ENCODE measurements around the gene FOXD4L6.
"Not testable (repeated sequence)": the region's sequence is repeated elsewhere in the genome, so short reads cannot be mapped to it uniquely, and the experiment has no call there.

The FOXD4L6 gene

DNA sequence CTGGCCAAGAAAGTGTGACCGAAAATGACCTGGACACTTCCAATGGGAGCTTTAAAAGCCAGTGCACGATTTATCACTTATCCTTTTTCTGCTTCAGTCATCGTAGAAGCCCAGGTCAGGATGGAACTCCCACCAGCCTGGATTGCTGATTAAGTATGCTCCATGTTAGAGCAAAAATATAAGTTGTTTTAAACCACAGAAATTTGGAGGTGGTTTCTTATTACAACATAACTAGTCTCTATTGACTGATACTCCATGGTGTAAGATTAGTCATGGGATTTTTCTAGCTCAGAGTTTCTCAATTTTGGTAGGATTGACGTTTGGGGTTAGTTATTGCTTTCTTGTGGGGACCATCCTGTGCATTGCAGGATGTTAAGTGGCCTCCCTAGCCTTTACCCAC lies 29.7 kb downstream of the FOXD4L6 start:
- not testable (repeated sequence) for DNase-seq

DNA sequence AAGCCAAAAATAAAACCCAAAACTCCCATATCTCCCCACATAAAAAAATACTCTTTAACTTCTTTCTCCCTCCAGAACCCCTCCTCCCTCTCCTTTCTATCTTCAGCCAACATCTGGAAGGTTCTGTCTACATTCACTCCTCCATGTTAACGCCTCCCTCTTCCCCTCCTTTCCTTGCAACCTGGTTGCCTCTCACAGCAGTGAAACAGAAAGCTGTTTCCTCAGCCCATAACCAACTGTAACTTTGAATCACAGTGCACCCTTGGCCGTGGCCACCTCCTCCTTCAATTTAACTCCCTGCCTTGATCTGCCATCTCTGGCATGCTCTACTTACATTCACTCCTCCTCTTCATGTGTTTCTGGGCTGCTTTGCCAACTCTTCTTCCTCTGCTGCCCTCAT lies 33.4 kb downstream of the FOXD4L6 start:
- DNase-seq = not testable (repeated sequence)

DNA sequence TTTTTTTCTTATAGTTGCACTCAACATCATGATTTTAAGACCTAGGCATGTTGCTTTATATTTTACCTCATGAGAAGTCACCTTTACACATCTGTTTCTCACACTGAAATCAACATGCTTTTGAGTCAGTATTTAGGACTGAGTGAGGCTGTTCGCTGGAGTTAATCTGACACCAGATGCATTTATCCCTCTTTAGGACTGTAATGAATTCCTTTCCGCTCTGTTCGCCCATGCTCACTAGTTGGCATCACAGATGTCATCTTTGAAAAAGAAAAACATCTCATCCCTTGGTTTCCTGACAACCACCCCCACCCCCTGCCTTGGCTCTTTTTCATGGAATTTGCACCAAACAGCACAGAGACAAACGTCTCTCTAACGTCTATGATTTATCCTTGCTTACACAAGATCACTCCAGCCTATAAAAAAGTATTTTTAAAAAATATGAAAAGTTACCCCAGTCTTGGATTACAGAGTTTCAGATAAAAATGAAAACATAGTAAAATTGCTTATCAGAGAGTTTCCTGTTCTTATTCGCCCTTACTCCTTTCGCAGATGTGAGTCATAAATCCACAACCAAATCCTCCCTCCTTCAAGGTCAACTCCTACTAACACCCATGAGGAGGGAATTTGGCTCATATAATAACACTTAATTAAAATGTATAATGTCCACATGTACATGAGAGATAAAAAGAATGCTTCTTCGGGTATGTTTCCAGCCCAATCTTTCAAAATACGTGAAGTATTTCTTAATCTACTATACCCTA lies 34.3 kb downstream of the FOXD4L6 start:
- not testable (repeated sequence) for DNase-seq

DNA sequence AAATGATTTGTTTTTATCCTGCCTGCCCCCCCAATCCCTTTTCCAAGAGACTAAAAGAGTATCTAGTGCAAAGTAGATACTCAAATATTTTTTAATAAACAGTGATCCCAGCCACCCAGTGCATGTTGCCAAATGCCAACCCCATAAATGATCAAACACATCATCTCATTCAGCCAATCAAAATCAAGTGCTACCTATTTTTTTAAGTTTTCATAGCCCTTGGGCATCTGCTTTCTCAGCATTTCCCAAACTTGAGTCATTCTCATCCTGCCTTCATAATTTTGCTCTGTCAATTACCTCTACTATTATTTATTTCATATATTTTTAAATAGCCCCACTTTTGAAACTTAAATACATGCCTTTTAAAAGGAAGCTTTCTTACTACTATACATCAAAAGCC lies 37.6 kb downstream of the FOXD4L6 start:
- DNase-seq = not testable (repeated sequence)

DNA sequence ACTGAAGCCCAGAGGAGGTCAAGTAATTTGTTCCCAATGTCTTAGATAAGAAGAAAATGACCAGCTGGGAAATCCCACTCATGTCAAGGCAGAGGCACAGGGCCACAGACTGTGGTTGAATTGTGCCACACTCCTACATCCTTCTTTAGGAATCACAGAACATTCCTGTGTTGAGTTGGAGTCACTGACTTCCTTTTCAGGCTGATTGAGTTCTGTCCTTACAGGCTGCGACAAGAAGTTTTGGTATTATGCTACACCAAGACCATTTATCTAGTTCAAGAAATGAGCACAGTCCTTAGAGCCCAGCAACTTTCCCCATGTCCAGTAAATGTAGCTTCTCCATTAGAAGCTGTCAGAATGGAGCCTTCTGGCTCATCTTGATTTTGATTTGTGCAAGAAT lies 38.1 kb downstream of the FOXD4L6 start:
- DNase-seq = not testable (repeated sequence)

DNA sequence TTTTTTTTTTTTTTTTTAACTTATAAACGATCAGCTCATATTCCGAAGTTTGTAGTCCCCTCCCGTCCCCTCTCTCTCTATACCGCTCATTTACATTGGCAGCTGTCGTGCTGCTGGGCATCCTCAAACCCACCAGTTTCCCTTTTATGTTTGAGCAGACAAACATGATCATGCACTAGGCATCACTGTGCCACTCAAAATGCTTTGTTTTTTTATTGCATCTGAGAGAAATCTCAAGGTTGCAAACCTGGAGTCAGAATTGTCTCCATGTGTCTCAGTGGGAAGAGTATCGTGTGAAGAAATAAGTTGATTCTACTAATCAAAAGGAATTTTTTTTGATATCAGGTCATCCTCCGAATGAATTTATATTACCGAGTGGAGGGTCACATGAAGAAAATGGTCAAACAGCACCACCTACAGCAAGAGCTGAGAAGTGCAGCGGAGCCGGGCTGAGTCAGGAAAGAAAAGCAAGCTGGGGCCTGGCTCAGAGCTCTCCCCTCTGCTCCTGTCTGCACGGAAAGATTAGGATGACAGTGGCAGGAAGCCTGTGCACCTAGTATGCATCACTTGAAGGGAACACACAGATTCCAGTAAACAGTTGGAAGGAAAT lies 39.9 kb downstream of the FOXD4L6 start:
- DNase-seq = not testable (repeated sequence)

DNA sequence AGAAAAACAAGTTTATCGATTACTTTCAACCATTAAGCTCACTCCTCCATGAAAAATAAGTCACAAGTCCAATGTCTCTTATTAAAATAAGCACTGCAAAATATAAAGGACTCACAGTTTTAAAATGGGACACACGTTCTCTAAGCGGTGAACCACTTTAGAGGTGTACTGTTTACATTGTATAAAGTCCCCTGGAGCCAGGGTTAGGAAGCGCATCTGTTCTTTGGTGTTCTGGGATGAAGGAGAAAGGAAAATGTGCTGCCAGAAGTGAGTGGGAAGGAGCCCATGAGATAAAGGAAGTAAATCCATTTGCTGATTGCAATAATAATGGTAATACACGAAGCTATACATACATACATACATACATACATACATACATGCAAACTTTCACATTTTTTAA lies 40.6 kb downstream of the FOXD4L6 start:
- DNase-seq = not testable (repeated sequence)

DNA sequence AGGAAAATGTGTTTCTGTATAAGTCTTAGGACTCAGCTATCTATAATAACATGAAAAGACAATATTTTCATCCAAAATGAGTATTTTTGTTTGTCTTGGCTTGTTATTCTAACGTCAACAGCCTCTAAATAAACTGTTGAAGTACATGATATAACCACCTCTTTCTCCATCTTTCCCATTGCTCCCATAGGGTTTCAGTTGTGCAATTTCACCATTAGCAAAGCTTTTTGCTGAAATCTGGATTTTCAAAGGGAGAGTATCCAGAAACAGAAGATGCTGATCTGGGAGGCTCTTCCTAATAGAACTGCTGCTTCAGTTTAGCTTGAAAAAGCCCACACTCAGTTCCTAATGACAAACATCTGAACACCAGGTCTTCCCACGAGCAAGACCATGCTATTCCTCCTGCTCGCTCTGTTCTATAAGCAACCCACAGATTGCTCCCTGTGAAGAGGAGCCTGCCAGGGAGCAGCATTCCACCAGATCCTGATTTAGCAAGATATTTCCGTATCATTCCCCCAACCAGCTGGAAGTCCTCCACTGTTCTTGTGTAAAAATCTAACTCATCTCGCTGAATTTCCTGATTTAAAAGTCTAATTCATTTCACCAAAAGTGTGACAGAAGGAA lies 41.2 kb downstream of the FOXD4L6 start:
- DNase-seq = not testable (repeated sequence)

DNA sequence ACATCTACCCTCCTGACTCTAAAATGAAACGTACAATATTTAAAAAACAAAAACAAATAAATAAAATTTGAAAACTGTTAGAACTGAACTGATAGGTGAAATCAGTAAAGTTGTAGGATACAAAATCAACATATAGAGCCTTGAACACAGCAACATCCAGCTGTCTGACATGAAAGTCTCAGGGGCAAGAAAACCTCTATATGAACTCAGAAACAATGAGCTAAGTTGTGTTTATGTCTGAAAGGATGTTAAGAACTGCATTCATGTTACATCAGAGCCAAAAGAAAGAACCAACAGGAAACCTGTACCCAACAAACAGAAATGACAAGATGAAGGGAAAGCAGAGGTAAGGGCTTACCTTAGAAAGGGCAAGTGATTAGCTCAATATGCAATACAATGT lies 41.8 kb downstream of the FOXD4L6 start:
- DNase-seq = not testable (repeated sequence)

DNA sequence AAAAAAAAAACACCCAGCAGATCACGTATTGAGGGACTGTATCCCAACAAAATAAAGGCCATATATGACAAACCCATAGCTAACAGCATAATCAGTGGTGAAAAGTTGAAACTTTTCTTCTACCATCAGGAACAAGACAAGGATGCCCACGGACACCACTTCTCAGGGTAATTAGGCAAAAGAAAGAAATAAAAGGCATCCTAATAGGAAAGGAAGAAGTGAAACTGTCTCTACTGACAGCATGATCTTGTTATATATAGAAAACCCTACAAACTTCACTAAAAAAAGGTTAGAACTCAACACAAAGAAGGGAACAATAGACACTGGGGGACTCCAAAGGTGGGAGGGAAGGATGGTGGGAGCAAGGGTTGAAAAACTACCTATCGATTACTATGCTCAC lies 42.3 kb downstream of the FOXD4L6 start:
- DNase-seq = not testable (repeated sequence)

DNA sequence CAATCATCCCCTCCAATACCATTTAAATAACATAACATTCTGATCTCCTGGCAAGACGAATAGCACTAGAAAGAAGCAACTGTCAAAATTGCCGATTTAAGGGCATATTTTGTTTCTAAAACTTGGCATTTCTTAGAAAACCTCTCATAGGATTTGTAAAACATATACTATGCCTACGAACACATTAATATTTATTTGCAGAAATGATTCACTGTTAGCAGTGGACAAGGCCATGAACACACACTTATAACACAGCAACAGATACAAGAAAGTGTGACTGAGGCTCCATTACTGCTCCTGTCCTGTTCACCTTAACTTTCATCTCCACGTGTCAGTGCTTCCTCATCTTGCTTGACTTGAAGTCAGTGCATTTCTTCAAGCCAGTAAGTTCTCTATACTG lies 46.1 kb downstream of the FOXD4L6 start:
- not testable (repeated sequence) for DNase-seq

DNA sequence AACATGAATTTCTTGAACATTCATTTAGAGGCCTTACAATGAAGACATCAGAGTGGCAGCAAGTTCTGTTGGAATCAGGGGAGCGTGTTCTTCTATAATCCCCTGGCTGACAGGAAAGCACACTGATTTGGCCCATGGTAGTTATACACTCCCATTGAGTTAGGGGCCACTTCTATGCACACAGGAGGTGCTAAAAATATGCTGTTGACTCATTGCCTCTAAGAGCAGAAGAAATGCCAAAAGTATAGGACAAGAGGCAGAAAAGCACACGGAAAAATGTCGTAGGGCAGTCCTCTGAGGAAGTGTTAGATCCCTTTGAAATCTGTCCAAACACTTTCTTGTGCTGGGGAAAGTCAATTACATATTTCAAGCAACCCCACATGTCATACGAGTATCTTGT lies 49.0 kb downstream of the FOXD4L6 start:
- DNase-seq = not testable (repeated sequence)

DNA sequence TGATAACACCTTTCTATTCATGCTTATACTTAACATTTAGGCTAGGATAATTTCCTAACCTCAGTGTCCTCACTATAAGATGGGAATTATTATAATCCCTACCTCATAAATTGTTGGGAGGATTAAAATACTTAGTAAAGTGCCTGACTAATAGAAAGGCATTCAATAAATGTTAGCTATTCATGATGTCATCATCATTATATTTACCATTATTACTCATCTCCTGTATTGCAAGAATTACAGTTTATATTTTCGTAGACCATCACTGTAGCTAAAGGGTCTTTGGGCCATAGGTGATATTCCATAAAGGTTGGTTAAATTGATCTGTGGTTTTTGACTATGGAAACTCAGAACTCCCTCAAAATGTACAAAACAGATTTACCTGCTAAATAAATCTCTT lies 50.9 kb downstream of the FOXD4L6 start:
- not testable (repeated sequence) for DNase-seq

Measured in stimulated activated naive CD4-positive, alpha-beta T cell treated with Interleukin-2 at 50 U/mL for 16 hours (primary cell).